ENCODE data around the gene FSTL4. TPM values are rescaled to one million over a fixed set of nuclear protein-coding genes. Genes with fewer than 3 reads are reported as not detected.

The FSTL4 gene
- total RNA-seq, 1 donor from 2014 or later: 0.21 TPM

DNA sequence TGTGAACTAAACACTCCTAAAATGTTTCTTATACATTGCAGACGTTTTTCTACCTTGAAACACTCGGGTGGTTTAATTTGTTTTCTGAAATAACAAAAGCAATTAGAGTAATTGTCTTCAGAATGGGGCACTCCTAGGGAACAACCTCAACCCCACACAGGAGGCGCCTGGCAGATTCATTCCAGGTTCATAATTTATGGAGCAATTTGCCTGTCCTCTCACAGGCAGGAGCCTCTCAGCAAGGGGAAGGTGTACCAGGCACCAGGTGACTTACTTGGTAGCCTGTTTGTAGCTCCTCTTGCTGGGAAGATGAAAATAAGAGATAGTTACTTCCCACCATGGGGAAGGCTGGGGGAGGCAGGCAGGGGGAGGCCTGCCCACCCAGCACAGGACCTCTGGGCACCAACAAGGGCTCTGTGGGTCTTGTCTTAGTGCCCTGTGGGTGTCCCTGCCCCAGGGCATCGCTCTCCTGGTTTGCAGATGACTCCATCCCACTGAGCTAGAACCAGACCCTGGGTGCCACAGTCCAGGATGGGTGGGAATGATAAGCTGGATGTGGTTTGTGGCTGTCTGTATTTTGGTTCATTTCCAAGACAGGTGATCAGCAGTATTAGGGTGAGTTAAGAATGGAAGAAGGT is 144.4 kb downstream of the FSTL4 start:
- no peaks in the 10 kb centered on the region for H3K9me3 Mint-ChIP-seq (ENCODE audit: unreplicated experiment)
- DNase-seq (ENCODE audit: low spot score): no peak
- TF ChIP-seq, protein P1, sequence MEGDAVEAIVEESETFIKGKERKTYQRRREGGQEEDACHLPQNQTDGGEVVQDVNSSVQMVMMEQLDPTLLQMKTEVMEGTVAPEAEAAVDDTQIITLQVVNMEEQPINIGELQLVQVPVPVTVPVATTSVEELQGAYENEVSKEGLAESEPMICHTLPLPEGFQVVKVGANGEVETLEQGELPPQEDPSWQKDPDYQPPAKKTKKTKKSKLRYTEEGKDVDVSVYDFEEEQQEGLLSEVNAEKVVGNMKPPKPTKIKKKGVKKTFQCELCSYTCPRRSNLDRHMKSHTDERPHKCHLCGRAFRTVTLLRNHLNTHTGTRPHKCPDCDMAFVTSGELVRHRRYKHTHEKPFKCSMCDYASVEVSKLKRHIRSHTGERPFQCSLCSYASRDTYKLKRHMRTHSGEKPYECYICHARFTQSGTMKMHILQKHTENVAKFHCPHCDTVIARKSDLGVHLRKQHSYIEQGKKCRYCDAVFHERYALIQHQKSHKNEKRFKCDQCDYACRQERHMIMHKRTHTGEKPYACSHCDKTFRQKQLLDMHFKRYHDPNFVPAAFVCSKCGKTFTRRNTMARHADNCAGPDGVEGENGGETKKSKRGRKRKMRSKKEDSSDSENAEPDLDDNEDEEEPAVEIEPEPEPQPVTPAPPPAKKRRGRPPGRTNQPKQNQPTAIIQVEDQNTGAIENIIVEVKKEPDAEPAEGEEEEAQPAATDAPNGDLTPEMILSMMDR (IDR thresholded peaks at IDR 0.05; ENCODE audit: unreplicated experiment): no peak
- no peaks in the 10 kb centered on the region for H3K36me3 Mint-ChIP-seq (ENCODE audit: low read depth, unreplicated experiment)
- peaks cover 3% of the 10 kb centered on the region for H3K27me3 Mint-ChIP-seq (ENCODE audit: unreplicated experiment)
- no peak overlapping the region for H3K4me3 Mint-ChIP-seq (ENCODE audit: unreplicated experiment)
- no peaks in the 10 kb centered on the region for H3K4me1 Mint-ChIP-seq (ENCODE audit: unreplicated experiment)
- no peak overlapping the region for H3K27ac Mint-ChIP-seq (ENCODE audit: unreplicated experiment)

DNA sequence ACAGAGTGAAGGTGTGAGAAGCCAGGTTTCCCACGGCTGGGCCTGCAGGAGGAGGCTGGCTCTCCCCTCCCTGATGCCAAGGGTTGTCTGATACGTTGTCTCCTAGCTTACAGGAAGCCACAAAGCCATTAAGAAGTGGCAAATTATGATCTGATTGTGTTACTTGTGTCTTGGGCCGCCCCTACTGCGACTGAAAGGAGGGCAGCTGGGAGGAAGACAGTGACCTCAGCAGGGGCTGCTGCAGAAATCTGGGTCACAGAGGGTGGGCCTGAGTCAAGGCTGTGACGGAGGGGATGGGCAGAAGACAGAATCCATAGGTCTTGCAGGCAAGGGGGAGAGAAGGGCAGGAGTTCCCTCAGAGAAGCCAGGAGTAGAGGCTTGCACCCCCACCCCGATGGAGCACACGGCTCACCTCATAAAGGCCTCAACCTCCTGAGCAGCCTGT is 145.0 kb downstream of the FSTL4 start:
- H3K9me3 Mint-ChIP-seq (ENCODE audit: unreplicated experiment): no peaks in the 10 kb centered on the region
- TF ChIP-seq, protein P1 (IDR thresholded peaks at IDR 0.05; ENCODE audit: unreplicated experiment): no peak
- no peaks in the 10 kb centered on the region for H3K36me3 Mint-ChIP-seq (ENCODE audit: low read depth, unreplicated experiment)
- no peak for DNase-seq (ENCODE audit: low spot score)
- H3K27me3 Mint-ChIP-seq (ENCODE audit: unreplicated experiment): peaks cover 3% of the 10 kb centered on the region
- no peak overlapping the region for H3K4me3 Mint-ChIP-seq (ENCODE audit: unreplicated experiment)
- H3K4me1 Mint-ChIP-seq (ENCODE audit: unreplicated experiment): no peaks in the 10 kb centered on the region
- no peak overlapping the region for H3K27ac Mint-ChIP-seq (ENCODE audit: unreplicated experiment)

DNA sequence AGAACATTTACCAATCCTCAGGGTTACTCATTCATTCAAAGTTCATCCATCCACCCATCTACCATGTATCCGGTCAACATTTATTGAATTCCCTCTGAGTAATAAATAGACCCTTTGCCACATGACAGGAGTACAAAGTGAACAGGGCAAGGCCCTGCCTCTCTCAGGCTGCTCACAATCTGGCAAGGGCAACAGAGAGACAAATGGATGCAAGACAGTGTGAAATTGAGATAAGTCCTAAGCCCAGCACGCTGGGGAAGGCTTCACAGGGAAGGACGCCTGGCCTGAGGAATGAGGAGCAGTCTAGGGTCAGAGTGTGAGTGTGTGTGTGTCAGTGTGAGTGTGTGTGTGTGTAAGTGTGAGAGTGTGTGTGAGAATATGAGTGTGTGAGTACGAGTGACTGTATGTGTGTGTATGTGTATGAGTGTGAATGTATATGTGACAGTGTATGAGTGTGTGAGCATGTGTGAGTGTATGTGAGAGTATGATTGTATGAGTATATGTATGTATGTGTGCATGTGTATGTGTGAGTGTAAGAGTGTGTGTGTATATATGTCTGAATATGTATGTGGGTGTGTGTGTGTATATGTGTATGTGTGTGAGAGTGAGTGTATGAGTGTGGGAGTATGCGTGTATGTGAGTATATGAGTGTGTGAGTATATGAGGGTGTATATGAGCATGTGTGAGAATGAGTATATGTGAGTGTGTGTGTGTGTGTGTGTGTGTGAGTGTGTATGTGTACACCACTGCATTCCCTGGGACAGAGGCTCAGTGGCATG is 145.6 kb downstream of the FSTL4 start:
- no peak overlapping the region for H3K4me3 Mint-ChIP-seq (ENCODE audit: unreplicated experiment)
- H3K27ac Mint-ChIP-seq (ENCODE audit: unreplicated experiment): no peak overlapping the region
- no peaks in the 10 kb centered on the region for H3K9me3 Mint-ChIP-seq (ENCODE audit: unreplicated experiment)
- no peaks in the 10 kb centered on the region for H3K4me1 Mint-ChIP-seq (ENCODE audit: unreplicated experiment)
- peaks cover 3% of the 10 kb centered on the region for H3K27me3 Mint-ChIP-seq (ENCODE audit: unreplicated experiment)
- H3K36me3 Mint-ChIP-seq (ENCODE audit: low read depth, unreplicated experiment): no peaks in the 10 kb centered on the region
- DNase-seq (ENCODE audit: low spot score): no peak
- TF ChIP-seq, protein P1 (IDR thresholded peaks at IDR 0.05; ENCODE audit: unreplicated experiment): no peak

DNA sequence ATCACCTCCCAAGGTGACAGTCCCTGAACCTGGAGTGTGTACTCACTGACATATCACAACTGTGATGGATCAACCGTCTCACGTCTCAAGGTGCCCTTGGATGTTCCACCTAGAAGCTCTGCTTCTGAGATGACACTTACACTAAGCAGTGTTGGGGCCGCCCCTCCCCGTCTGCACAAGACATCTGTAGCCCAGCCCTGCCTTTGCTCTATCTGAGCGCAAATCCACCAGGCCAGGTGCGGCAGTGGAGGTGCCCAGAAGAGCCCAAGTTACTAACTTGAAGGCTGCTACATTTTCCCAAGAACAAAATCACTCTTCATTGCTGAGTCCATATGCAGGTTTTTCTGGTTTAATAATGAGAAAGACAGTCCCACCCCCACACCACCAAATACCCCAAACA is 148.3 kb downstream of the FSTL4 start:
- H3K36me3 Mint-ChIP-seq (ENCODE audit: low read depth, unreplicated experiment): no peaks in the 10 kb centered on the region
- no peaks in the 10 kb centered on the region for H3K9me3 Mint-ChIP-seq (ENCODE audit: unreplicated experiment)
- TF ChIP-seq, protein P1 (IDR thresholded peaks at IDR 0.05; ENCODE audit: unreplicated experiment): no peak
- no peak for DNase-seq (ENCODE audit: low spot score)
- no peak overlapping the region for H3K4me3 Mint-ChIP-seq (ENCODE audit: unreplicated experiment)
- H3K27me3 Mint-ChIP-seq (ENCODE audit: unreplicated experiment): peaks cover 3% of the 10 kb centered on the region
- H3K4me1 Mint-ChIP-seq (ENCODE audit: unreplicated experiment): peaks cover 7% of the 10 kb centered on the region
- H3K27ac Mint-ChIP-seq (ENCODE audit: unreplicated experiment): no peak overlapping the region
